Gastrocnemius medialis (tissue), 4 donors: ENCODE measurements around the gene WDR64.
"Not testable (repeated sequence)": the region's sequence is repeated elsewhere in the genome, so short reads cannot be mapped to it uniquely, and the experiment has no call there.

Experiments used
- POLR2A ChIP-seq, 2 donors: fragments of 450-650 bp; IDR thresholded peaks; one replicate each; pipeline ENCODE4 v1.6.1; 2017; ENCODE audit warnings: antibody characterized with exemption in 2 of 2, mild to moderate bottlenecking in 2 of 2, moderate library complexity in 2 of 2
- TF ChIP-seq, protein P1 (sequence below), 5 experiments: fragments of 450-650 bp in 3 of 5; fragments of 200-600 bp in 2 of 5; sonication (generic) in 2 of 5; IDR thresholded peaks in 4 of 5; conservative IDR thresholded peaks in 1 of 5; 1 replicate in 4 of 5; 2 replicates in 1 of 5; pipeline ENCODE4 v1.5.1; 2016 to 2019; ENCODE audit warnings: antibody characterized with exemption in 5 of 5, mild to moderate bottlenecking in 3 of 5, moderate library complexity in 3 of 5

- TF ChIP-seq, protein P1, sequence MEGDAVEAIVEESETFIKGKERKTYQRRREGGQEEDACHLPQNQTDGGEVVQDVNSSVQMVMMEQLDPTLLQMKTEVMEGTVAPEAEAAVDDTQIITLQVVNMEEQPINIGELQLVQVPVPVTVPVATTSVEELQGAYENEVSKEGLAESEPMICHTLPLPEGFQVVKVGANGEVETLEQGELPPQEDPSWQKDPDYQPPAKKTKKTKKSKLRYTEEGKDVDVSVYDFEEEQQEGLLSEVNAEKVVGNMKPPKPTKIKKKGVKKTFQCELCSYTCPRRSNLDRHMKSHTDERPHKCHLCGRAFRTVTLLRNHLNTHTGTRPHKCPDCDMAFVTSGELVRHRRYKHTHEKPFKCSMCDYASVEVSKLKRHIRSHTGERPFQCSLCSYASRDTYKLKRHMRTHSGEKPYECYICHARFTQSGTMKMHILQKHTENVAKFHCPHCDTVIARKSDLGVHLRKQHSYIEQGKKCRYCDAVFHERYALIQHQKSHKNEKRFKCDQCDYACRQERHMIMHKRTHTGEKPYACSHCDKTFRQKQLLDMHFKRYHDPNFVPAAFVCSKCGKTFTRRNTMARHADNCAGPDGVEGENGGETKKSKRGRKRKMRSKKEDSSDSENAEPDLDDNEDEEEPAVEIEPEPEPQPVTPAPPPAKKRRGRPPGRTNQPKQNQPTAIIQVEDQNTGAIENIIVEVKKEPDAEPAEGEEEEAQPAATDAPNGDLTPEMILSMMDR (IDR thresholded peaks at IDR 0.05 in 4 of 5, conservative IDR thresholded peaks at IDR 0.05 in 1 of 5), result not testable (repeated sequence)
- not testable (repeated sequence) for TF ChIP-seq POLR2A (IDR thresholded peaks at IDR 0.05)
Observed at GRCh38 chr1:241735493-241735926, 83.4 kb downstream of the WDR64 start.
